HG02870 (cell line): ENCODE measurements around the gene TFAP2D.

Experiments used
- ATAC-seq: cut with Tn5 transposase; IDR thresholded peaks from one replicate; pipeline ENCODE4 v1.9.1; 2021; ENCODE audit warnings: mild to moderate bottlenecking, moderate library complexity; ENCODE audit not compliant: unreplicated experiment

The TFAP2D gene

DNA sequence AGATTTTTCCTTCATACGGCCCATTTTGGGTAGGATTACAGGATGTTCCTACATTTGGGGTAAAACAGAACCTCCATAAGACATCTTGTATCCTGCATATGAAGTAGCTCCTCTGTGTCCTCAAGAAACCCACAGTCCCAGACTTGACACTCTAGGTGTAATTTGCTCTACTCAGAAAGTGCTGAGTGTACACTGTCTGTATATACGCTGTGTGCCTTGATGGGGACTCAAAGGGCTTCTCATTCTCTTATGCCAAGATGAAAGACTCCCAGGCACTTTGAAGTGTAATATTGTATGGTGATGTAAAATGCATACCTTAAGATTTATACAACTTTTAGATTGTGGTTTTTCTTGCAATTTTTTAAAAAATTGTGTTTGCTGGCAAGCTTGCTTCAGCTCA lies 5.2 kb downstream of the TFAP2D start:
- ATAC-seq = no peak

DNA sequence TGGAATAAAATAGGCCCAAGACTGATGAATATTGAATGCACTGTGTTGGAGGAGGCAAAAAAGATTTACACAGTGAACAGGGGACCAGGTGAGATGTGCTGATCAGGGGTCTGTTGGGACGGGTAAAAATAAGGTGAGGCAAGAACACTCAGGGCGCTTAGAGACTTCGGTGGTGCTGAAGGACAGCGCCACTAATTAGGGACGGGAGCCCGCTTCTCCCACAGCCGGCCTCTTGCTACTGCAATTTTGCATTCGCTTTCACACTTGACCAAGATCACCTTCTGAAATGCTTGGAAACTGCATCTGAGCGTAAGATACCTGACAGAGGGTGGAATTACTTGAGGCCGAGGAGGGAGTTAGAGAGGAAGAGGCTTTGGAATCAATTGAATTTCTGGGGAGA lies 7.3 kb downstream of the TFAP2D start:
- no peak for ATAC-seq

DNA sequence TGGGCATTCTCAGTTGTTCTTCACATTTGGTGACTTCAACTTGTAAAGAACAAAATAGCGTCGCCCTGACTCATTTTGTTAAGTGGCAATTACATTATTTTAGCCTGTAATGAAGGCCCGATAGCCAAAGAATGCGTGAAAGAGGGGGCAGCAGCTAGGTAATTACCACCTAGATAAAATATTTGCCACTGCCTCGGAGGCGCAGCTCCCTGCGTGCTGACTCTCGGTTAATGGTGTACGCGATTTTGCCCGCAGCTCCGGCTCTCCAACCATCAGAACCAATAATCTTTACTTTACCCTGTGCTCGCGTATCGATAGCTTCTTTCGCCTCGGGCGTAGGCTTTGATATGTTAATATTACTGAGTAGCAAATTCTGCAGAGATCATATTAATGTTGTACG lies 8.7 kb downstream of the TFAP2D start:
- ATAC-seq = no peak

DNA sequence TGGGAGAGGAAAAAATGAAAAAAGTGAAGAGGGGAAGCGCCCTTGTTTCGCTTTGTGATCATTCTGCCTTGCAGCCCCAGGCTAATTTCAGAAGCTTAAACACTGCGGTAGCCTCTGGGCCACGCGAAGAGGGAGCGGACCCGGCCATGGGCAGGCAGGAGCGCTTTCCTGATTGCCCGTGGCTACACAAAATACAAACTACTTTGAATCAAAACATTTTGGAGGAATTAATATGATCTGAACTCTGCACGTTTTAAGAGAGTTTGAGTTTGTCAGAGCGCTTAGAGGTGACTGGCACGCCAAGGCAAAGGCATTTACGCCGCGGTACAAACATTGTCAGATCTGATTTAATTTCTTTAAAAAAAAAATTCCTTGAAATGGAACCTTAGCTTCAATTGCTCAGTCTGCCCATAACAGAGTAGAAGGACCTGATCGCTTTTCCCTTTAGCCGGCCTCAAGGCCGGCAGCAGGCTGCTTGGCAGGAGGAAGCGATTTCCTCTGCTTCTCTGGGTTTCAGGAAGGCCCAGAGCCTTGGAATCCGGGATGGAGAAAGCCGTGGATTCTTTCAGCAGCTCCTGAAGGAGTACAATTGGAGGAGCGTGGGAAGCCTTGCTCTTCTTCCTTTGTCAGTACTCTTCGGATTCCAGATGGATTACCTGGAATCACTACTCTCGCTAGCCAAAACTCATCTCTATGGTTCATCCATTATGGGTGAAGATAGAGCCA lies 9.7 kb downstream of the TFAP2D start:
- ATAC-seq = no peak

DNA sequence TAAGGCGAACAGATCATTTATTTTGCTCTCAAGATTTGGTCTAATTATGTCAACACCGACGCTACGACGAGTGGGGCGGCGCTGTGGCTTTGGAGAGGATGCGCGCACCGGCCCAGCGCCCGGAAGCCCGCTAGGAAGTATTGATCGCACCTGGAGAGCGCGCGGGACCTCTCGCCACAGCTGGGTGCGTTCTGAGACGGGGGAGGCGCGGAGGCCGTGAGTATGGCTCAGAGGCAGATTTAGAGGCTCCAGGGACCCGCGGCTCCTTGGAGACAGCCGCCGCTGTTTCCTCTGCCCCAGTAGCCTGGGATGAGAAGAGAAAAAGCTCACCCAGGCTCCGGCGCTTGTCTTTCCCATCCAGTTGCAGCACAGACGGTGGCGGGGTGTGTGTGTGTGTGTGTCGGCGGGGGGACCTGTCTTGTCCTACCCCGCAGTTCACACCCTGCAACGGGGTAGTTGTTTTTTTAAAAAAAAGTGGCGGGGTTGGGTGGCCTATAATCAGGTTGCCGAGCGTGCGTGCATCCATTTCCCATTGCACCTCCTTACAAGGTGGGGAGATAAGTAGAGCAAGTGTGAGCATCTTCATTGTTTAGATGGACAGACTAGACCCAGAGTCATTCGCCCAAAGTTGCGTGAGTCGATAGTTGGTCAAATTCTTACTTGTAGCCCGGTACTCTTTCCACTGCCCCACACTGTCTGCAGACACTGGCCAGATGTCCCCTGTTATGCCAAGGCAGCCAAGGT lies 11.2 kb downstream of the TFAP2D start:
- no peak for ATAC-seq

DNA sequence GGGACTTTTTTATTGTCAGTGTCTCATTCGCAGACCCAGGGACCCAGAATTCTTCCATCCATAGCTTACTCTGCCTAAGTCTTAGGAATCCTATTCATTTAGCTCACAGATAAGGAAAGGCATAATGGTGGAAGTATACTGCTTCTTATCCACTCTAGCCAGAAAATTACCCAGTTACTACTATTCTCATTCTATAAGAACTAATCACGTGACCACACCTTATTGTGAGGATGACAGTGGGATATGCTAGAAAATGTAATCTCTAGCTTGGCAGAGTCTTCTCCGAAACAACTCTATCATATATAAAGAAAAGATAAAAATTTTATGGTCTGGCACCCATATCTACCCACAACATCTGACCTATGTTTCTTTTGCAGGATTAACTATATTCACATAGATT lies 21.2 kb downstream of the TFAP2D start:
- ATAC-seq = no peak

DNA sequence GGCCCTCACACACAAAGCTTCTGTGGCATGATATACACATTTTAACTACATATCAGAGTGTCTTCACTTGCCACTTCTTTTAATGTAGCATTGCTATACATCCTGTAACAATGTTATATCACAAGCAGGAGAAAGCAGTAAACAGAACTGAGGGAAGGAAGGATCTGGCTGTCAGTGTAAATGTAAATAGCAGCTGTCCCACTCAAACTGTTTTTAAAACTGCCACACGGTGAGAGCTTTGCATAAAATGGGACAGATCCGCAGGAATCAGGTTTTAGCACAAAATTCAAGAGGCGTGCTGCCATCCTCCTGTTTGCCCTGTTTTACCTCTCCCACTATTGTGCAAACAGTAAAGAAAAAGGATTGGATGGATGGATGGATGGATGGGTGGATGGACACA lies 28.8 kb downstream of the TFAP2D start:
- ATAC-seq = no peak

DNA sequence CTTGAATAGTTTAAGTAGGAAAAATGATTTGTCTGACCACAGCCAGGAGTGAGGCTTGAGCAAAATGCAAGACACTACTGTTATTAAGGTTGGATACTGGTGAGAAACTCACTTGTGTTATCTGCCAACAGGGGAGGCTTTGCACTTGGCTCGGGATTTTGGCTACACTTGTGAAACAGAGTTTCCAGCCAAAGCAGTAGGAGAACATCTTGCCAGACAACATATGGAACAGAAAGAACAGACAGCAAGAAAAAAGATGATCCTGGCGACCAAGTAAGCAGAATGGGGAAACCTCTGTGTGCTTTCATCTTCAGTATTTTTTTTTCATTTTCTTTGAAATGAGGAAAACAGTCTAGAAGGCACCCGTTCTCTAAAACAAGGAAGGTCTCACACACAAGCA lies 31.6 kb downstream of the TFAP2D start:
- ATAC-seq = no peak

DNA sequence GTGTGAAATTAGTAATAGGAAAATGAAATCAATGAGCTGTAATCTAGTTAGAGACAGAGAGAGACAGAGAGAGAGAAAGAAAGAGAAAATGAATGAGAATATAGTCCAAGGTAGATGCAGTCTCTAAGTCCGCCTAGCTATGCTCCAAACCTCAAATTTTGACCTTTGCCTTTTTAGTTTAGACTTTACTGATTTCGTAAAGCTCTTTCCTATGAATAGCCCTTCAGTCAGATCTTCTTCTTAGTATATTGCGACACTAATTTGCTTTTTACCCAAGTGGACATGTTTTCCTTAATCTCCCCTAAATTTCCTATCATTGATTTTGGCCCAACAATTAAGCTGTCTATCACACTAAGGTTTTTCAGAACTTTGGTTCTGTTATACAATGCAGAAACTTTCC lies 49.5 kb downstream of the TFAP2D start:
- ATAC-seq = no peak

DNA sequence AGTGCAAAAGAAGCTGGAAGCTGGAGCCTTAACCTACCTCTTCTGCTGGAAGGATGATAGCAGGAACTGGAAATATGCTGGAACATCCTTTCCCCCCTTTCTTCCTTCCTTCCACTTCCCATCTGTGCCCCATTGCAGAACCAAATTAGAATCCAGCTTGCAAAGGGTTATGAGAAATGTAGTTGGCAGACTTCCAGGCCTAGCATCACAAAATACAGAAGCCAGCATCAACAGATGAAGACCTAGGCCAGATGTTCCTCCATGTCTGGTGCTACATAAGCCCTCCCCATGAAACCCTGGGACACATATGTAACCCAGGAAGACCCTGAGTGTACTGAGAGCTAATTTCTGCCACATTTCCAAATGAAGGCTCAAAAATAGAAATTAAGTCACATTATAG lies 65.4 kb downstream of the TFAP2D start:
- no peak for ATAC-seq

DNA sequence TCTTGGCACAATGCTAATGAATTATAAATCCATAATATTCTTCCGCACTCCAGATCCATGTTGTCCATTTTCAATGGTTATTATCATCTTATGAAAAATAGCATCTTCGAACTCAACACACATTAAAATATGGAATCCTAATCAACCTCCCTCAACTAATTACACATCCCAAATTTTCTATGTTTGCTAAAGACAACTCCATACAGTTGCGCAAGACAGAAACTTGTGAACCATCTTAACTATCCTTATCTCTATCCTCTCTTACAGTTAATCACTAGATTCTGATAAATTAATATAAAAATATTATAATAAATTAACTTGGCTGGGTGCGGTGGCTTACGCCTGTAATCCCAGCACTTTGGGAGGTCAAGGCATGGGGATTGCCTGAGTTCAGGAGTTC lies 67.1 kb downstream of the TFAP2D start:
- ATAC-seq = no peak

DNA sequence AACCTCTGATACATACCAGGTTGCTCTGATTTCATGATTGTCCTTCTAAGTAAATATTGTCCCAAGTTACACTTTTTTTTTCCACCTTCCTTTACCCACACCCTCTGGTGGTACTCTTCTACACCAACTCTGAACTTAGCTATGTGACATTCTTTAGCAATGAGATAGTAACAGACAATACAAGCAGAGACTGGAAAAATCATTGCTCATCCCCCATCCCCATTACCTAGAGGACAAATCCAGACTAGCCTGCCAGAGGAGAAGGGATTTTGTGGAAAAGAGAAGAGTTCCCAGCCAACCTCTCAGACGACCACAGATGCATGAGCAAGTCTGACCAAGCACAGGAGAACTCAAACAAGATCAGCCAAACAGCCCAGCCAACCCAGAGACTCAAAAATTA lies 72.6 kb downstream of the TFAP2D start:
- ATAC-seq = no peak

DNA sequence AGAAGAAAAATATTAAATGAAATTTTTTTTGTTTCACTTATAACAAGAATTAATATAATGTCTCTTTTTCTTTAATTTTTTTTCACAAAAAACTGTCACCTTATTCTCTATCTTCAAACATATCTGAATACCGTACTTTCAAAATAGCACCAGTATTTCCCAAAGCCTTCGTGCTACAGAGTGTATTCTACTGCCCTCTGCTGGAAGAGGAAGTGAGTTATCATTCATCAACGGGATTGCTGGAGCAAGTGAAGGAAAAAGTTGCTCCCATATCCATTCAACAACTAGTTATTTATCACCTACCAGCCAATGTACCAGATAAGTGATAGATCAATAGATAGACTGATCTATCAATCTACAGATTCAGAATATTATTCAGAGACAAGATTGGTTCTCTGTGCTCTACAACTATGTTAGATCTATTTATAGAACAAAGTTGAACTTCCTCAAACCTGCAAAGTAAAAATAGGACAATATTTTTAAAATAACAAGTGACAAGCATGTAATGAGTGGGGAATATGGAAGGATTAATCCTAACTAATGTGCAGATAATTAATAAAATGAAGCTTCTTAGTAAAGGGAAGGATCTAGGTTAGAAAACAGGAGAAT lies 78.7 kb downstream of the TFAP2D start:
- peak; percentile 60 for ATAC-seq

DNA sequence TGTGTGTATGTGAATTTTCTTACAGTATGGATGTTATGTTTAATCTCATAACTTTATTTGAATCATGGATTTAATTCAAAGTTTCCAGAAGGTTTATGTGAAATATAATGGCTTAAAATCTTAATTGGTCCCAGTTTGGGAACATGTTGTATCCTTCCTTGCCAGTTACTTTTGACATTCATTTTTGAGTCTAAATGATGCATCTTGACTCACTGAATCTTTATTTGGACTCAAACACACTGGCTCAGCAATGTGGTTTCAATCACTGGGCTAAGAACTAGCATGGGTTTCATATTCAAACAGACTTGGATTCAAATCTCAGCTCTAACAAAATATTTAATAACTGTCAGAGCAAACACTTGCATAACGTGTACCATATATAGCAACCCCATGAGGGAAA lies 79.4 kb downstream of the TFAP2D start:
- no peak for ATAC-seq

DNA sequence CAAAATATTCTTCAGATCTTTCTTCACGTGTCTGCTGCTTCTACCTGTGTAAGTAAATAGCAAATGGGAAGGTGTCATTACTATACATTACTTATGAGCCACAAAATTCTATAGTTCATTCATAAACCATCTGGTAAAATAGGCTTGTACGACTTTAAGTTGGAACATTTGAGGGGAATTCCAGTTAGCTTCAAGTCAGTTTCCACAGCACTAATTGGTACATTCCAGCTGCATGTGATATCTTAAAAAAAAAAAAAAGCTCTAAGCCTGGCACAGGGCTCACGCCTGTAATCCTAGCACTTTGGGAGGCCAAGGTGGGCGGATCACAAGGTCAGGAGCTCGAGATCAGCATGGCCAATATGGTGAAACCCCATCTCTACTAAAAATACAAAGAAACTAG lies 82.2 kb downstream of the TFAP2D start:
- ATAC-seq = no peak

DNA sequence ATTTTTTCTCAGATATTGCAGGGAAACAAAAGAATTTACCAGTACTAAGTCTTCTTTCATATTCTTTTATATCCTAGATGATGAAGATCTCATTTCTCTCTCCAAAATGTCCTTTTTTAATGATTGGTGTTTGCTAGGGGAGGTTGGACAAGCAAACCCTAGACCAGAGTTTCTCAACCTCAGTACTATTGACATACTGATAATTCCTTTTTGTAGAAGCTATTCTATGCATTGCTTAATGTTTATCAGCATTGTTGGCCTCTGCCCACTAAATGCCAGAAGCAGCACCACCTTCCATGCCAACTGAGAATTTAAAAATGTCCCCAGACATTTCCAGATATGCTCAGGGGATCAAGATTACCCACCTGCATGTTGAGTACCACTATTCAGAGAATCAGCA lies 91.0 kb downstream of the TFAP2D start:
- no peak for ATAC-seq

DNA sequence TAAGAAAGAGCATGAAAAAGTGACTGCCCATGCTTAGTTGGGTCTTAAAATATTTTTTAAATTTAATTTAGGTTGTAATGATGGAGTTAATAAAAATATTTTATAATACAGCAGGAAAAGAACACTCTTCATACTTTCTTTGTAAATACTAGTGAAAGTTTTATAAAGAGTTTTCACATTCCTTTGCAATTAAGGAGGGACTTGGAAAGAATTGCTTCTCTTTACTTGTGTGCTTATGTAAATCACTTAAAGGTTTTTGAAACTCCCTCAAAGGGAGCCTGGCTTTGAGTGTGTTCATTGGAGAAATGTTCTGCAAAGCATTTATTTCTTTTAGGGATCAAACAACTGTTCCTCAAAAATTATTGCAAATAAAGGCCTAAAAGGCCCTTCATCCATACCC lies 93.7 kb downstream of the TFAP2D start:
- no peak for ATAC-seq

DNA sequence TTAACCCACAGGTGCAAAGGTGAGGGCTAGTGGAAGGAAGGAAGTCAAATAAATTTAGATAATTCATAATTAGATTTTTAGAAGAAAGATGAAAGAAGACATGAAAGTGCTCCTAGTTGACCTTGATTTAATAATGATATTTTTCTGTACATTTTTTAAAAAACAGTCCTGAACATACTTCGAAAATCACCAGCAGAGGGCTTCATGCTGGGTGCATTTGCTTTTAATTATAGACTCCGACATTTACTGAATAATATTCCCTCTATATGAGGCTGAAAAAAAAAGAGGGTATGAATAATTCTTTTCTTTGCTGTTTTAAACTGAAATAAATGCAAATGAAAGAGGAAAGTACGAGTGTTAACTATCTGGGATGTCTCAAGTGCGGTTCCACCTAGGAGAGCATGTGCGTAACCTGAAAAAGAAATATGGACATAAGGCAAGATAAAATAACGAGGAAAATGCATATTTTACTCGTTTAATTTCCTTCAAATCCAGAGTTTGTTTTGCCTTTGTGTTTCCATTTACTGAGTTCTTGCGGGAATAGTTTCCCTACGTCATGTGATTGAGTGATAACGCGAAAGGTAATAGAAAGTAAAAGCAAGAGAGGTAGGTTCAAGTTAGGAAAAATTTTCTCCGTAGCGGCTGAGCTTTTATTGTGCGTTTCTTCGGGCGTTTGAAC lies 102.2 kb downstream of the TFAP2D start:
- ATAC-seq = peak; percentile 47

DNA sequence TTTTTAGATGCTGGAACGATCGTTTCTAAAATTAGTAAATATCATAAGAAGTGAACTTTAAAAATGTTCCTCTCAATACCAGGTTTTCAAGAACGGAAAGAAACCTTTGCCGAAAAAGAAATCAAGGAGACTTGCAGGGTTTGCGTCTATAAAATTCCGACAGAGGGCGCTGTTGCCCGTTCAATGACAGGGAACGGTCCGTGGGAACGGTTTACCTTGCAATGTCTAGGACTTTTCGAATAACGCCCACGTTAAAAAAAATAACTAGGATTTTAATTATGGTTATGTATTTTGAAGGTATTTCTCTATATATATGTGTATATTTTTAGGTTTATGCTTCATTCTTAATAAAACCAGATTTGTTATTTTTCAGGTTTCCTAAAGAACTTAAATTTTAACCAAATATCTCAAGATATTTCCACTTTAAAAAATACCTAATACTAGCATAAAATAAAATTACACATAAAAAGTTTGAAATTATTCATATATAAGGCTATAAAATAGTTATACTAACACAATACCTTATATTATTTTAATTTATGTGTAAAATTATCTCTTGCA lies 102.9 kb downstream of the TFAP2D start:
- ATAC-seq = peak; percentile 76

DNA sequence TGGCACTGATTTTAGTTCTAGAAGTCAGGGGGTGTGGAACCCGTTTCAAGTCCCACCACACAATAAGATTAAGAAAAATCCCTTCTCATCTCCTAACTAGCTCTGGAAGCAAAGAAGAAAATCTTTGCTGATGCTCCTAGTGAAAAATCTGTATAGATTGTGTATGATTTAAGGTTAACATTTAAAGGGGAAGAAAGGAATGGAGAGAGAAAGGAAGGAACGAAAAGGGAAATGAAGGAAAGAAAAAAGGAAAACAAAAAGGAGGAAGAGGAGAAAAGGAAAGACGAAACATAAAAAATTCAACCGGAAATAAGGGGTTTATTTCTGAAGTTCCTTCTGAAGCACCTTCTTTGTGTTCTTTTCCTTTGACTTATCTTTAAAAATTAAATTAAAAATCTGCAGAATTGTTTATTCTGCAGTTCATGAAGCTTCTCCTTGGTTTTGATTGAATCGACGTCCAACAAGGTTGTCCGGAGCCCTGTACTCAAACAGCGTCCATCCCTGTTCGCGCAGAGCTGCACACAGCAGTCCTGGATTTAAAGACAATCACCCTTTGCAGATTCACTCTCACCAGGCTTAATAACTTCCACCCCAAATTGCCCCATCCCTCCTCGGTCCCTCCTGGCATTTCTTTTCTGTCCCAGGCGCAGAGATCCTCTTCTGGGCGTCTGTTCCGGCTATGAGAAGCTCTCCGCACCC lies 103.8 kb downstream of the TFAP2D start:
- ATAC-seq = no peak

DNA sequence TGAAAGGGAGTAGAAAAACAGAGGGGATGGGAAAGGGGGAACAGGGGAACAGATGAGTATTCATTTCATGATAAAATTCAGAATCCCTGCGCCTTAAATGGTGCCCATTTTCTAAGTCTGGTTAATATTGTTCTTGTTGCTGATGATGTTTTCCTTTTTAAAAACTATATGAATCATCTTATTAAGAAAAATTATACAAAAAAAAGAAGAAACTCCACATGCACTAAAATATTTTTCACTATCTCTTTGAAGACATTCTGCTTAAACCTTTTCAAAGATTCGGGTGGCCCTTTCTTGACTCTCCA lies 104.3 kb downstream of the TFAP2D start:
- ATAC-seq = no peak
